A549 (cell line): ENCODE results near the gene XIRP1. TPM values are rescaled to one million over a fixed set of nuclear protein-coding genes. Genes with fewer than 3 reads are reported as not detected.
A peak's percentile ranks its signal among the peaks of the same experiment; 100 is the strongest.

Experiments used
- ATAC-seq, 2 experiments: fragments of 200-7000 bp in 1 of 2; fragments of >200 bp in 1 of 2; cut with Nextera tagmentation in 1 of 2; cut with Tn5 transposase in 1 of 2; 3 replicates each; pipeline versions ENCODE4 v1.8.0 to v1.9.1; 2018 to 2020; ENCODE audit warnings: mild to moderate bottlenecking in 1 of 2, moderate library complexity in 1 of 2
- CTCF ChIA-PET: fragments of 300-600 bp; sonication (Branson Sonifier 250); formaldehyde crosslinking; extraction: SDS; loops from one replicate; lab custom pipeline; 2021; ENCODE audit warnings: antibody characterized with exemption, inconsistent platforms; lab: Yijun Ruan, JAX
- POLR2A ChIA-PET: fragments of 350-600 bp; formaldehyde crosslinking; extraction: SDS; loops from one replicate; lab custom pipeline; 2021; ENCODE audit warnings: antibody characterized with exemption, inconsistent platforms; lab: Yijun Ruan, JAX
- DNase-seq, 2 experiments: peaks; one replicate each; pipeline versions ENCODE4 v3.0.0 to v3.0.0-alpha.2; 2011 to 2016; ENCODE audit warnings: low read depth in 1 of 2, low spot score in 1 of 2
- FAIRE-seq: peaks from 2 replicates; lab custom pipeline; 2011; peaks lifted over from hg19 to GRCh38; lab: Jason Lieb, UNC
- H3K27ac ChIP-seq, 2 experiments: fragments of >200 bp; sonication (Bioruptor Twin); formaldehyde crosslinking; 3 replicates each; pipeline ENCODE4 v1.5.1; 2016 to 2017
- H3K4me1 ChIP-seq: fragments of >200 bp; sonication (Bioruptor Twin); formaldehyde crosslinking; 3 replicates; pipeline ENCODE4 v1.6.1; 2016
- H3K4me2 ChIP-seq: fragments of >200 bp; sonication (Bioruptor Twin); formaldehyde crosslinking; 3 replicates; pipeline ENCODE4 v1.6.1; 2016
- H3K4me3 ChIP-seq: fragments of >200 bp; sonication (Bioruptor Twin); formaldehyde crosslinking; 3 replicates; pipeline ENCODE4 v1.5.1; 2016
- H3K9me3 ChIP-seq: fragments of >200 bp; sonication (Bioruptor Twin); formaldehyde crosslinking; 3 replicates; pipeline ENCODE4 v1.6.1; 2016
- BCL3 ChIP-seq: fragments of >200 bp; sonication (Bioruptor Twin); formaldehyde crosslinking; IDR thresholded peaks from 3 replicates; pipeline ENCODE4 v1.6.1; 2016
- CHD4 ChIP-seq: fragments of 200-600 bp; sonication (generic); IDR thresholded peaks from 2 replicates; pipeline ENCODE4 v1.6.1; 2016; ENCODE audit warnings: antibody characterized with exemption, mild to moderate bottlenecking, borderline replicate concordance
- CTCF ChIP-seq: fragments of >200 bp; sonication (Bioruptor Twin); formaldehyde crosslinking; IDR thresholded peaks from 3 replicates; pipeline ENCODE4 v1.5.1; 2016
- ESRRA ChIP-seq: fragments of 150-350 bp; IDR thresholded peaks from 2 replicates; pipeline ENCODE4 v1.6.1; 2014; ENCODE audit warnings: mild to moderate bottlenecking, low read length, borderline replicate concordance
- FOSB ChIP-seq: fragments of 250-450 bp; sonication (Bioruptor Pico); IDR thresholded peaks from 2 replicates; pipeline ENCODE4 v1.5.0; 2020; ENCODE audit warnings: mild to moderate bottlenecking, moderate library complexity
- HDAC2 ChIP-seq: fragments of 200-600 bp; sonication (generic); IDR thresholded peaks from 2 replicates; pipeline ENCODE4 v1.6.1; 2016
- HMGXB4 ChIP-seq: fragments of 250-450 bp; sonication (Bioruptor Pico); IDR thresholded peaks from 2 replicates; pipeline ENCODE4 v1.5.0; 2021; ENCODE audit warnings: mild to moderate bottlenecking, moderate library complexity, borderline replicate concordance
- HOXA7 ChIP-seq: fragments of 250-450 bp; sonication (Bioruptor Pico); IDR thresholded peaks from 2 replicates; pipeline ENCODE4 v1.5.0; 2020; ENCODE audit warnings: mild to moderate bottlenecking, moderate library complexity
- KDM5A ChIP-seq: fragments of 200-600 bp; sonication (generic); IDR thresholded peaks from 2 replicates; pipeline ENCODE4 v1.6.1; 2016; ENCODE audit warnings: antibody characterized with exemption, mild to moderate bottlenecking
- MAX ChIP-seq: IDR thresholded peaks from 2 replicates; pipeline ENCODE4 v1.6.1; 2012
- POLR2A ChIP-seq: IDR thresholded peaks from 2 replicates; pipeline ENCODE4 v1.6.1; 2012; ENCODE audit warnings: mild to moderate bottlenecking, low read length
- RCOR1 ChIP-seq: fragments of 150-350 bp; IDR thresholded peaks from 2 replicates; pipeline ENCODE4 v1.6.1; 2014; ENCODE audit warnings: antibody characterized with exemption, low read length, low read depth
- REST ChIP-seq: fragments of 200-600 bp; sonication (generic); IDR thresholded peaks from 2 replicates; pipeline ENCODE4 v1.6.1; 2016; ENCODE audit warnings: antibody characterized with exemption, mild to moderate bottlenecking, moderate library complexity
- RNF2 ChIP-seq: fragments of 200-600 bp; sonication (generic); IDR thresholded peaks from 2 replicates; pipeline ENCODE4 v1.6.1; 2016; ENCODE audit warnings: low read depth, mild to moderate bottlenecking, antibody characterized with exemption, moderate library complexity, borderline replicate concordance
- USF2 ChIP-seq: fragments of 450-650 bp; IDR thresholded peaks from 2 replicates; pipeline ENCODE4 v1.6.1; 2014; ENCODE audit warnings: antibody characterized with exemption
- ZFP36 ChIP-seq: fragments of 450-650 bp; IDR thresholded peaks from 2 replicates; pipeline ENCODE4 v1.6.1; 2014; ENCODE audit warnings: borderline replicate concordance; ENCODE audit not compliant: partially characterized antibody
- ZSCAN20 ChIP-seq: fragments of 250-450 bp; sonication (Bioruptor Pico); IDR thresholded peaks from 2 replicates; pipeline ENCODE4 v1.8.0; 2022; ENCODE audit warnings: mild to moderate bottlenecking, moderate library complexity
- WGBS: methylation state at CpG from one replicate; pipeline ENCODE4 v1.1.6; 2017; ENCODE audit errors: missing lambda C conversion rate; 5-methylcytosine and 5-hydroxymethylcytosine counted together
- polyA plus RNA-seq, 4 experiments: library from polyadenylated mRNA; depleted of rRNA in 3 of 4; stranded (reverse); fragments of >200 nt; fragmentation: RNase III in 1 of 4; extraction: RNeasy Plus Mini Kit Qiagen cat#74134 plus additional on column Dnase treatment in 1 of 4; gene quantifications; 2 replicates in 3 of 4; 3 replicates in 1 of 4; pipeline ENCODE4 v1.2.3, GENCODE V29; 2011 to 2017

Gene XIRP1
- polyA plus RNA-seq, 2 of the 4 experiments (the other 2 are of a cell fraction), result not detected

GRCh38 chr3:39196671-39197356 is 4.4 kb upstream of the XIRP1 start:
- Histone ChIP-seq H3K4me3 (no peak overlapping the region), H3K4me1 (0 out of 3 replicates have a peak, but pooled peaks cover 3% of the 10 kb centered on the region), H3K9me3 (no peaks in the 10 kb centered on the region), H3K27ac (no peak overlapping the region), H3K4me2 (peak overlapping the region; percentile 21; the same call in 1 of the 3 replicates)
- ATAC-seq (peak; percentile 22 to 65; a peak in 3 of 6 replicates), FAIRE-seq (no peak), DNase-seq (no peak)
- ChIA-PET POLR2A (no interaction called here), CTCF (interaction anchor here (0.9 to 17.2 kb wide), 6 partner anchors 8 to 88 kb away, joined by 3 to 459 read pairs (median 5); partner anchors contain the start of gene CX3CR1)
- WGBS, result 27% methylated on average over 6 of the region's 6 CpGs
- TF ChIP-seq BCL3, result no peak

- H3K4me2 ChIP-seq, result no peak overlapping the region
These were observed 3.6 kb upstream of the XIRP1 start for GRCh38 chr3:39196034-39196433.

More at GRCh38 chr3:39196034-39196433, 3.6 kb upstream of the XIRP1 start:
- no peak for DNase-seq
- no peak overlapping the region for H3K4me3 ChIP-seq
- 0 out of 3 replicates have a peak, but pooled peaks cover 3% of the 10 kb centered on the region for H3K4me1 ChIP-seq
- ChIA-PET CTCF (interaction anchor here (0.7 to 17.2 kb wide), 7 partner anchors 8 to 89 kb away, joined by 3 to 459 read pairs (median 5); partner anchors contain the start of gene CX3CR1), POLR2A (no interaction called here)
- TF ChIP-seq KDM5A (no peak), FOSB (CRISPR knock-in tag) (no peak), ZSCAN20 (CRISPR knock-in tag) (no peak), HOXA7 (no peak), RCOR1 (no peak), HMGXB4 (no peak), HDAC2 (no peak), ESRRA (no peak), RNF2 (no peak), REST (no peak), POLR2A (no peak), CTCF (no peak), MAX (no peak), CHD4 (no peak), USF2 (no peak), BCL3 (no peak), ZFP36 (no peak)
- TF ChIP-seq, all 56 proteins: peak for 0
- FAIRE-seq, result no peak
- Histone ChIP-seq H3K9me3 (no peaks in the 10 kb centered on the region), H3K27ac (no peak overlapping the region)
- no peak for ATAC-seq
- WGBS, result 33% methylated on average over 3 of the region's 3 CpGs
